HTERT RPE-1 (cell line): ENCODE data around the gene MMP25.

Experiments used
- in situ Hi-C: fragments of 300-500 bp; cut with MboI; formaldehyde crosslinking; loops from 4 replicates; pipeline ENCODE4 v1.14.3; 2020; ENCODE audit warnings: low sequenced_read_pairs

Gene MMP25

GRCh38 chr16:3045758-3046640 is at the start of gene MMP25:
Gene MMP25 (plus strand): TSS chr16:3046561. CDS start chr16:3046918, 357 bp downstream.
- in situ Hi-C loops, result no loop called here

- in situ Hi-C loops, result no loop called here
Measured at GRCh38 chr16:2999929-3000328, 46.4 kb upstream of the MMP25 start.

- in situ Hi-C loops, result no loop called here
Measured at GRCh38 chr16:3000540-3000939, 45.8 kb upstream of the MMP25 start.

GRCh38 chr16:3001316-3001715 is 45.0 kb upstream of the MMP25 start:
- in situ Hi-C loops, result no loop called here

GRCh38 chr16:3003582-3004270 is 42.6 kb upstream of the MMP25 start:
- in situ Hi-C loops, result no loop called here

GRCh38 chr16:3004319-3004718 is 42.0 kb upstream of the MMP25 start:
- in situ Hi-C loops, result no loop called here

GRCh38 chr16:3004781-3005284 is 41.5 kb upstream of the MMP25 start:
- in situ Hi-C loops, result no loop called here

GRCh38 chr16:3007059-3007956 is 39.1 kb upstream of the MMP25 start:
- in situ Hi-C loops, result no loop called here

GRCh38 chr16:3007957-3008689 is 38.2 kb upstream of the MMP25 start:
- in situ Hi-C loops, result no loop called here

GRCh38 chr16:3008690-3009037 is 37.7 kb upstream of the MMP25 start:
- in situ Hi-C loops, result no loop called here

GRCh38 chr16:3009568-3010390 is 36.6 kb upstream of the MMP25 start:
- in situ Hi-C loops, result no loop called here

- in situ Hi-C loops, result no loop called here
Measured at GRCh38 chr16:3010510-3010909, 35.9 kb upstream of the MMP25 start.

GRCh38 chr16:3012246-3012645 is 34.1 kb upstream of the MMP25 start:
- in situ Hi-C loops, result no loop called here

- in situ Hi-C loops, result no loop called here
Measured at GRCh38 chr16:3012828-3013420, 33.4 kb upstream of the MMP25 start, which contains the start of gene CLDN9. Gene CLDN9 (plus strand): TSS chr16:3012923. CDS start chr16:3013363, 440 bp downstream.

- in situ Hi-C loops, result no loop called here
Measured at GRCh38 chr16:3013491-3013951, 32.8 kb upstream of the MMP25 start.

- in situ Hi-C loops, result no loop called here
Measured at GRCh38 chr16:3013998-3014690, 32.2 kb upstream of the MMP25 start.

- in situ Hi-C loops, result no loop called here
Measured at GRCh38 chr16:3014971-3015370, 31.4 kb upstream of the MMP25 start.

GRCh38 chr16:3015865-3016521 is 30.4 kb upstream of the MMP25 start:
- in situ Hi-C loops, result no loop called here
